GM12878 (cell line): ENCODE results near the gene GPBP1. TPM values are rescaled to one million over a fixed set of nuclear protein-coding genes. Genes with fewer than 3 reads are reported as not detected.
A peak's percentile ranks its signal among the peaks of the same experiment; 100 is the strongest.

Experiments
- ATAC-seq: fragments of 200-7000 bp; cut with Tn5 transposase; 3 replicates; pipeline ENCODE4 v1.9.1; 2020; ENCODE audit warnings: mild to moderate bottlenecking, moderate library complexity
- BruUV-seq: library from RNA; stranded (reverse); fragments of 400-500 nt; replicated peaks from 2 replicates; lab custom pipeline; 2021; lab: Mats Ljungman, UMichigan
- CTCF ChIA-PET: fragments of 300-600 bp; sonication (Branson Sonifier 250); formaldehyde crosslinking; extraction: SDS; loops from one replicate; lab custom pipeline; 2021; ENCODE audit warnings: inconsistent platforms; lab: Yijun Ruan, JAX
- POLR2A ChIA-PET: fragments of 350-600 bp; formaldehyde crosslinking; extraction: SDS; loops from one replicate; lab custom pipeline; 2021; ENCODE audit warnings: inconsistent platforms; lab: Charles Lee
- RAD21 ChIA-PET: fragments of 300-600 bp; sonication (Branson Sonifier 250); formaldehyde crosslinking; loops from one replicate; lab custom pipeline; 2023; ENCODE audit warnings: antibody characterized with exemption; ENCODE audit not compliant: unreplicated experiment; lab: Charles Lee
- SMC1A ChIA-PET: fragments of 300-600 bp; sonication (Branson Sonifier 250); formaldehyde crosslinking; loops from one replicate; lab custom pipeline; 2023; ENCODE audit not compliant: unreplicated experiment, uncharacterized antibody; lab: Charles Lee
- DNase-seq: peaks from one replicate; pipeline ENCODE4 v3.0.0-alpha.2; 2011; ENCODE audit warnings: low read depth, low spot score
- FAIRE-seq: peaks from 3 replicates; lab custom pipeline; 2011; peaks lifted over from hg19 to GRCh38; lab: Jason Lieb, UNC
- H2AFZ ChIP-seq: 2 replicates; pipeline ENCODE4 v1.6.0; 2011; ENCODE audit warnings: low read depth, low read length, control low read depth; ENCODE audit not compliant: control insufficient read depth
- H3K27ac ChIP-seq: 2 replicates; pipeline ENCODE4 v1.5.1; 2011; ENCODE audit warnings: control low read depth; ENCODE audit not compliant: control insufficient read depth, insufficient read depth
- H3K27me3 ChIP-seq, 2 experiments: replicated peaks in 1 of 2; 2 replicates each; pipeline versions ENCODE4 v1.6.0 to v1.6.1; 2011; ENCODE audit warnings: low read length in 1 of 2; ENCODE audit not compliant: control insufficient read depth in 2 of 2, insufficient read depth in 2 of 2
- H3K36me3 ChIP-seq, 2 experiments: 2 replicates each; pipeline ENCODE4 v1.5.1; 2011; ENCODE audit warnings: low read length in 1 of 2; ENCODE audit not compliant: control insufficient read depth in 2 of 2, insufficient read depth in 2 of 2
- H3K4me1 ChIP-seq: 2 replicates; pipeline ENCODE4 v1.6.1; 2011; ENCODE audit warnings: mild to moderate bottlenecking, low read length, moderate library complexity, mixed read lengths; ENCODE audit not compliant: control insufficient read depth, insufficient read depth
- H3K4me2 ChIP-seq: 2 replicates; pipeline ENCODE4 v1.6.0; 2011; ENCODE audit warnings: control low read depth; ENCODE audit not compliant: control insufficient read depth, insufficient read depth
- H3K4me3 ChIP-seq: fragments of 200-600 bp; sonication (generic); 2 replicates; pipeline ENCODE4 v1.5.1; 2016
- H3K79me2 ChIP-seq: 2 replicates; pipeline ENCODE4 v1.6.0; 2011; ENCODE audit warnings: low read length; ENCODE audit not compliant: control insufficient read depth, insufficient read depth
- H3K9ac ChIP-seq: 2 replicates; pipeline ENCODE4 v1.8.0; 2011; ENCODE audit warnings: low read length, control low read depth, mixed read lengths; ENCODE audit not compliant: control insufficient read depth, insufficient read depth
- H3K9me3 ChIP-seq: replicated peaks from 3 replicates; pipeline ENCODE4 v1.5.1; 2011; ENCODE audit warnings: mild to moderate bottlenecking, low read length; ENCODE audit not compliant: control insufficient read depth, insufficient read depth
- H4K20me1 ChIP-seq: 2 replicates; pipeline ENCODE4 v1.6.0; 2011; ENCODE audit not compliant: control insufficient read depth, insufficient read depth
- CTCF ChIP-seq, 3 experiments: IDR thresholded peaks in 2 of 3; conservative IDR thresholded peaks in 1 of 3; 2 replicates each; pipeline ENCODE4 v1.5.1; 2011; ENCODE audit warnings: low read depth in 3 of 3, low read length in 3 of 3, mild to moderate bottlenecking in 3 of 3, control low read depth in 2 of 3, moderate library complexity in 2 of 3, inconsistent platforms in 1 of 3, mixed read lengths in 1 of 3; ENCODE audit not compliant: control insufficient read depth in 2 of 3, insufficient read depth in 1 of 3; ENCODE audit errors: extremely low read depth in 1 of 3
- E4F1 ChIP-seq: fragments of 450-650 bp; IDR thresholded peaks from 2 replicates; pipeline ENCODE4 v1.6.1; 2018; ENCODE audit warnings: borderline replicate concordance, mild to moderate bottlenecking; ENCODE audit not compliant: partially characterized antibody
- FOXM1 ChIP-seq: IDR thresholded peaks from 2 replicates; pipeline ENCODE4 v1.6.1; 2012; ENCODE audit warnings: low read depth, mild to moderate bottlenecking, inconsistent platforms, low read length, moderate library complexity
- GABPA ChIP-seq: IDR thresholded peaks from 2 replicates; pipeline ENCODE4 v1.6.1; 2014; ENCODE audit warnings: antibody characterized with exemption, low read depth, mild to moderate bottlenecking, inconsistent platforms
- SRF ChIP-seq, 2 experiments: IDR thresholded peaks; 2 replicates each; pipeline ENCODE4 v1.6.1; 2011; ENCODE audit warnings: low read depth in 2 of 2, low read length in 2 of 2, mild to moderate bottlenecking in 1 of 2, moderate library complexity in 1 of 2
- WGBS: methylation state at CpG from one replicate; pipeline ENCODE4 v1.1.6; 2016; ENCODE audit warnings: low lambda C conversion rate; ENCODE audit not compliant: insufficient replicate concordance, insufficient coverage; ENCODE audit errors: missing lambda C conversion rate; 5-methylcytosine and 5-hydroxymethylcytosine counted together
- in situ Hi-C: fragments of 300-500 bp; cut with MboI; formaldehyde crosslinking; loops from 9 replicates; pipeline ENCODE4 v1.14.3; 2018; ENCODE audit warnings: mixed read lengths
- intact Hi-C: fragments of 100-400 bp; cut with micrococcal nuclease; formaldehyde crosslinking; loops from one replicate; pipeline ENCODE4 v1.14.2; 2022; ENCODE audit not compliant: unreplicated experiment
- polyA plus RNA-seq, 11 experiments: library from polyadenylated mRNA; depleted of rRNA in 4 of 11; unstranded in 6 of 11; stranded (reverse) in 5 of 11; fragments of >200 nt; fragmentation: Nextera tagmentation in 4 of 11; fragmentation: Illumina TruSeq in 1 of 11; extraction: Ambion mirVana in 4 of 11; extraction: Trizol in 1 of 11; gene quantifications; 1 replicate in 1 of 11; 2 replicates in 10 of 11; pipeline versions ENCODE4 v1.2.1 to v1.2.3, GENCODE V29; 2011 to 2016; ENCODE audit warnings: inconsistent platforms in 2 of 11, missing spikeins in 2 of 11, low read depth in 1 of 11
- total RNA-seq, 4 experiments: library from RNA; depleted of rRNA in 3 of 4; stranded (reverse); fragments of >200 nt in 3 of 4; fragmentation: Illumina TruSeq in 1 of 4; extraction: Trizol in 1 of 4; gene quantifications; 2 replicates each; pipeline versions ENCODE4 v1.2.1 to v1.2.3, GENCODE V29; 2013 to 2021
- TF ChIP-seq, protein P1 (sequence below): IDR thresholded peaks from 2 replicates; pipeline ENCODE4 v1.6.1; 2012; ENCODE audit warnings: low read length, inconsistent platforms

The GPBP1 gene
- total and polyA plus RNA-seq, 10 of the 15 experiments (the other 5 are each of a cell fraction or from before 2014, with no cell fraction given): 27.0 to 96.2 (median 55.4) TPM

- TF ChIP-seq CTCF (IDR thresholded peaks at IDR 0.05 in 2 of 3, conservative IDR thresholded peaks at IDR 0.05 in 1 of 3; ENCODE audit: control insufficient read depth in 2 of 3, extremely low read depth in 1 of 3, insufficient read depth in 1 of 3, low read depth in 3 of 3, low read length in 3 of 3) (no peak), SRF (IDR thresholded peaks at IDR 0.05; ENCODE audit: low read depth in 2 of 2, low read length in 2 of 2) (no peak), GABPA (no peak), FOXM1 (no peak), E4F1 (no peak)
- TF ChIP-seq, protein P1, sequence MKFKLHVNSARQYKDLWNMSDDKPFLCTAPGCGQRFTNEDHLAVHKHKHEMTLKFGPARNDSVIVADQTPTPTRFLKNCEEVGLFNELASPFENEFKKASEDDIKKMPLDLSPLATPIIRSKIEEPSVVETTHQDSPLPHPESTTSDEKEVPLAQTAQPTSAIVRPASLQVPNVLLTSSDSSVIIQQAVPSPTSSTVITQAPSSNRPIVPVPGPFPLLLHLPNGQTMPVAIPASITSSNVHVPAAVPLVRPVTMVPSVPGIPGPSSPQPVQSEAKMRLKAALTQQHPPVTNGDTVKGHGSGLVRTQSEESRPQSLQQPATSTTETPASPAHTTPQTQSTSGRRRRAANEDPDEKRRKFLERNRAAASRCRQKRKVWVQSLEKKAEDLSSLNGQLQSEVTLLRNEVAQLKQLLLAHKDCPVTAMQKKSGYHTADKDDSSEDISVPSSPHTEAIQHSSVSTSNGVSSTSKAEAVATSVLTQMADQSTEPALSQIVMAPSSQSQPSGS: no peak
- H4K20me1 ChIP-seq: peaks cover 12% of the 10 kb centered on the region
- 96% methylated on average over 5 of the region's 5 CpGs for WGBS
- H3K9me3 ChIP-seq: no peaks in the 10 kb centered on the region; the same call in 2 of the 3 replicates
- ChIA-PET POLR2A (no interaction called here), SMC1A (interaction anchor here (0.6 to 0.9 kb wide), 2 partner anchors 9 to 27 kb away, joined by 3 read pairs; no protein-coding TSS in a partner anchor), RAD21 (no interaction called here), CTCF (no interaction called here)
- BruUV-seq: no TSS peak
- H3K79me2 ChIP-seq: peaks cover 80% of the 10 kb centered on the region
- no peak overlapping the region for H3K4me2 ChIP-seq
- ATAC-seq: peak; percentile 34
- no peaks in the 10 kb centered on the region for H3K27me3 ChIP-seq
- H2AFZ ChIP-seq: no peak overlapping the region
- H3K4me3 ChIP-seq: no peak overlapping the region
- H3K27ac ChIP-seq: no peak overlapping the region
- peaks cover 13 to 22% of the 10 kb centered on the region in 2 experiments for H3K36me3 ChIP-seq
- H3K9ac ChIP-seq: no peak overlapping the region
- peaks cover 3% of the 10 kb centered on the region; the same call in 1 of the 2 replicates for H3K4me1 ChIP-seq
- FAIRE-seq: no peak
- in situ Hi-C loops (no loop called here), intact Hi-C loops (no loop called here)
- no peak for DNase-seq
These were observed 37.2 kb downstream of the GPBP1 start for GRCh38 chr5:57211039-57211438.
